Ishikawa (cell line): ENCODE results near the gene RAB12.

ENCODE experiments used
- CREB1 ChIP-seq: IDR thresholded peaks from 2 replicates; pipeline ENCODE4 v1.6.1; 2012; ENCODE audit warnings: low read depth
- TEAD4 ChIP-seq: IDR thresholded peaks from 2 replicates; pipeline ENCODE4 v1.6.1; 2012
- USF1 ChIP-seq: IDR thresholded peaks from 2 replicates; pipeline ENCODE4 v1.6.1; 2012
- TF ChIP-seq, protein P1 (sequence below): IDR thresholded peaks from 2 replicates; pipeline ENCODE4 v1.6.1; 2012; ENCODE audit warnings: low read depth, mild to moderate bottlenecking

DNA sequence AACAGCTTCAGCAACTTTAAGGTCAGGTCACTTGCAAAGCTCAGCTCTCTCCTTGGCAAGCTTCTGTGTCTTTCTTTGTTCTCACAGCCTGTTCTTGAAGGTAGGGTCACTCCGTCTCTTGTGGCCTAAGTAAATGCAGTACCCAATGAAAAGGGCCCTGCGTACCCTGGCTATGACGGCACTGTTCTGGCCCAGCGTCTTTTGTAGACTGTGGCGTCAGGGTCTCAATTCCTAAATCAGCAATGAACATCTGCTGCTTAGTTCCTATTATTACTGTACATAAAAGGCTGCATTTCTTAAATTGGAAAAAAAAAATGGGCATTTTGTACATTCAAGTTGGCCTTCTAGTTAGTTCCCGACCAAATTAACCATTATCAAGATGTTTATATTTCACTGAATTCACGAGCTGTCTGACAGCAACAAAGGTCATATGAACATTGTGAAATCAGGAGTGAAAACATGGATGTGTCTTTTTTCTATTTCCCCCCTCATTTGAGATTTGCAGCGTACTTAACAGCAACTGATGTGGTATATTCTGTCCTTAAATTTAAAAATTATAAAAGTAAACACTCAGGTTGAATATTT, 79.1 kb downstream of the RAB12 start:
- TF ChIP-seq CREB1 (no peak), TEAD4 (no peak), USF1 (no peak)
- TF ChIP-seq, protein P1, sequence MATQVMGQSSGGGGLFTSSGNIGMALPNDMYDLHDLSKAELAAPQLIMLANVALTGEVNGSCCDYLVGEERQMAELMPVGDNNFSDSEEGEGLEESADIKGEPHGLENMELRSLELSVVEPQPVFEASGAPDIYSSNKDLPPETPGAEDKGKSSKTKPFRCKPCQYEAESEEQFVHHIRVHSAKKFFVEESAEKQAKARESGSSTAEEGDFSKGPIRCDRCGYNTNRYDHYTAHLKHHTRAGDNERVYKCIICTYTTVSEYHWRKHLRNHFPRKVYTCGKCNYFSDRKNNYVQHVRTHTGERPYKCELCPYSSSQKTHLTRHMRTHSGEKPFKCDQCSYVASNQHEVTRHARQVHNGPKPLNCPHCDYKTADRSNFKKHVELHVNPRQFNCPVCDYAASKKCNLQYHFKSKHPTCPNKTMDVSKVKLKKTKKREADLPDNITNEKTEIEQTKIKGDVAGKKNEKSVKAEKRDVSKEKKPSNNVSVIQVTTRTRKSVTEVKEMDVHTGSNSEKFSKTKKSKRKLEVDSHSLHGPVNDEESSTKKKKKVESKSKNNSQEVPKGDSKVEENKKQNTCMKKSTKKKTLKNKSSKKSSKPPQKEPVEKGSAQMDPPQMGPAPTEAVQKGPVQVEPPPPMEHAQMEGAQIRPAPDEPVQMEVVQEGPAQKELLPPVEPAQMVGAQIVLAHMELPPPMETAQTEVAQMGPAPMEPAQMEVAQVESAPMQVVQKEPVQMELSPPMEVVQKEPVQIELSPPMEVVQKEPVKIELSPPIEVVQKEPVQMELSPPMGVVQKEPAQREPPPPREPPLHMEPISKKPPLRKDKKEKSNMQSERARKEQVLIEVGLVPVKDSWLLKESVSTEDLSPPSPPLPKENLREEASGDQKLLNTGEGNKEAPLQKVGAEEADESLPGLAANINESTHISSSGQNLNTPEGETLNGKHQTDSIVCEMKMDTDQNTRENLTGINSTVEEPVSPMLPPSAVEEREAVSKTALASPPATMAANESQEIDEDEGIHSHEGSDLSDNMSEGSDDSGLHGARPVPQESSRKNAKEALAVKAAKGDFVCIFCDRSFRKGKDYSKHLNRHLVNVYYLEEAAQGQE = no peak
